Liver (tissue), 9 donors: Measurements from ENCODE around the gene CRYBG1. TPM values are rescaled to one million over a fixed set of nuclear protein-coding genes. Genes with fewer than 3 reads are reported as not detected.

Experiments used
- DNase-seq: peaks from one replicate; pipeline ENCODE4 v3.0.0-alpha.2; 2017; ENCODE audit warnings: low spot score
- H3K27ac ChIP-seq, 2 donors: one replicate each; pipeline ENCODE4 v1.7.0; 2013; ENCODE audit warnings: inconsistent platforms in 2 of 2, low read length in 2 of 2, control low read depth in 1 of 2, low read depth in 1 of 2, mild to moderate bottlenecking in 1 of 2
- H3K27me3 ChIP-seq, 4 donors: one replicate each; pipeline versions ENCODE4 v1.6.1 to v1.7.0; 2013; ENCODE audit warnings: low read length in 3 of 4, inconsistent platforms in 1 of 4, mild to moderate bottlenecking in 1 of 4, moderate library complexity in 1 of 4; ENCODE audit not compliant: control insufficient read depth in 4 of 4, insufficient read depth in 4 of 4
- H3K36me3 ChIP-seq, 4 donors: one replicate each; pipeline versions ENCODE4 v1.6.1 to v1.7.0; 2013; ENCODE audit warnings: low read length in 3 of 4, mild to moderate bottlenecking in 3 of 4, low read depth in 1 of 4, moderate library complexity in 1 of 4; ENCODE audit not compliant: control insufficient read depth in 4 of 4, insufficient read depth in 3 of 4
- H3K4me1 ChIP-seq, 4 donors: one replicate each; pipeline versions ENCODE4 v1.6.1 to v1.7.0; 2013; ENCODE audit warnings: low read length in 3 of 4, mild to moderate bottlenecking in 3 of 4, moderate library complexity in 1 of 4; ENCODE audit not compliant: control insufficient read depth in 4 of 4, insufficient read depth in 4 of 4
- H3K4me3 ChIP-seq, 3 donors: one replicate each; pipeline versions ENCODE4 v1.6.1 to v1.7.0; 2013; ENCODE audit warnings: low read length in 3 of 3, control low read depth in 1 of 3, low read depth in 1 of 3, mild to moderate bottlenecking in 1 of 3
- H3K9ac ChIP-seq, 2 donors: one replicate each; pipeline ENCODE4 v1.7.0; 2013; ENCODE audit warnings: low read length in 2 of 2, mild to moderate bottlenecking in 2 of 2, moderate library complexity in 2 of 2, control low read depth in 1 of 2, low read depth in 1 of 2
- H3K9me3 ChIP-seq, 4 donors: one replicate each; pipeline versions ENCODE4 v1.6.1 to v1.7.0; 2013; ENCODE audit warnings: low read length in 3 of 4; ENCODE audit not compliant: control insufficient read depth in 4 of 4
- CTCF ChIP-seq: fragments of 150-350 bp; IDR thresholded peaks from 2 replicates; pipeline ENCODE4 v1.5.1; 2017; ENCODE audit warnings: improper control_type of control experiment, low read depth, low read length; ENCODE audit not compliant: missing input control
- FOXA1 ChIP-seq: IDR thresholded peaks from 2 replicates; pipeline ENCODE4 v1.6.1; 2016; ENCODE audit warnings: antibody characterized with exemption
- FOXA2 ChIP-seq: IDR thresholded peaks from 2 replicates; pipeline ENCODE4 v1.6.1; 2016; ENCODE audit warnings: antibody characterized with exemption
- GABPA ChIP-seq, 2 donors: IDR thresholded peaks in 1 of 2; conservative IDR thresholded peaks in 1 of 2; 2 replicates each; pipeline ENCODE4 v1.6.1; 2016; ENCODE audit warnings: antibody characterized with exemption in 2 of 2, mild to moderate bottlenecking in 1 of 2, moderate library complexity in 1 of 2
- HNF4A ChIP-seq, 2 donors: conservative IDR thresholded peaks; 2 replicates each; pipeline ENCODE4 v1.6.1; 2016; ENCODE audit warnings: antibody characterized with exemption in 2 of 2, mild to moderate bottlenecking in 2 of 2
- HNF4G ChIP-seq: IDR thresholded peaks from 2 replicates; pipeline ENCODE4 v1.6.1; 2016; ENCODE audit warnings: antibody characterized with exemption
- JUND ChIP-seq, 2 donors: IDR thresholded peaks; 2 replicates each; pipeline ENCODE4 v1.6.1; 2016; ENCODE audit warnings: antibody characterized with exemption in 2 of 2
- NR2F2 ChIP-seq: IDR thresholded peaks from 2 replicates; pipeline ENCODE4 v1.6.1; 2016; ENCODE audit warnings: antibody characterized with exemption
- RAD21 ChIP-seq, 2 donors: IDR thresholded peaks; 2 replicates each; pipeline ENCODE4 v1.6.1; 2016; ENCODE audit warnings: antibody characterized with exemption in 2 of 2, mild to moderate bottlenecking in 2 of 2
- REST ChIP-seq: IDR thresholded peaks from 2 replicates; pipeline ENCODE4 v1.6.1; 2016; ENCODE audit warnings: antibody characterized with exemption, mild to moderate bottlenecking
- RXRA ChIP-seq, 2 donors: IDR thresholded peaks; 2 replicates each; pipeline ENCODE4 v1.6.1; 2017 to 2018; ENCODE audit warnings: antibody characterized with exemption in 2 of 2, mild to moderate bottlenecking in 1 of 2
- SP1 ChIP-seq: IDR thresholded peaks from 2 replicates; pipeline ENCODE4 v1.6.1; 2018; ENCODE audit warnings: antibody characterized with exemption, mild to moderate bottlenecking
- TAF1 ChIP-seq: conservative IDR thresholded peaks from 2 replicates; pipeline ENCODE4 v1.6.1; 2016; ENCODE audit warnings: antibody characterized with exemption, mild to moderate bottlenecking
- YY1 ChIP-seq: IDR thresholded peaks from 2 replicates; pipeline ENCODE4 v1.6.1; 2016; ENCODE audit warnings: antibody characterized with exemption, mild to moderate bottlenecking
- ZBTB33 ChIP-seq: IDR thresholded peaks from 2 replicates; pipeline ENCODE4 v1.6.1; 2016; ENCODE audit warnings: antibody characterized with exemption
- WGBS: extraction: QIAGEN DNeasy Blood & Tissue Kit; methylation state at CpG from one replicate; pipeline ENCODE4 v1.1.7; 2013; 5-methylcytosine and 5-hydroxymethylcytosine counted together
- polyA plus RNA-seq, 2 donors: library from polyadenylated mRNA; stranded (reverse) in 1 of 2; unstranded in 1 of 2; fragments of 200-250 nt in 1 of 2; fragments of >200 nt in 1 of 2; fragmentation: Nextera tagmentation in 1 of 2; extraction: Ambion mirVana in 1 of 2; gene quantifications; one replicate each; pipeline versions ENCODE4 v1.2.1 to v1.2.3, GENCODE V29; 2013 to 2015
- total RNA-seq, 2 donors: library from RNA; depleted of rRNA; stranded (reverse); fragments of >200 nt; gene quantifications; one replicate each; pipeline ENCODE4 v1.2.3, GENCODE V29; 2014
- donor health status: healthy.
- donor health status: healthy.
- donor health status: healthy.
- donor health status: healthy.
- donor health status: healthy.

The CRYBG1 gene
- total and polyA plus RNA-seq, 4 donors = 2.3 to 8.7 (median 4.0) TPM

GRCh38 chr6:106572875-106573585, 212.5 kb downstream of the CRYBG1 start:
- Histone ChIP-seq H3K36me3 (peaks cover 3 to 24% (median 16%) of the 10 kb centered on the region in 4 donors), H3K9me3 (no peaks in the 10 kb centered on the region), H3K27me3 (no peaks in the 10 kb centered on the region), H3K9ac (no peak overlapping the region), H3K27ac (no peak overlapping the region), H3K4me3 (no peak overlapping the region), H3K4me1 (no peaks in the 10 kb centered on the region)
- DNase-seq = no peak
- WGBS = 96% methylated on average over 6 of the region's 6 CpGs
- TF ChIP-seq RAD21 (IDR thresholded peaks at IDR 0.05) (no peak), GABPA (IDR thresholded peaks at IDR 0.05 in 1 of 2, conservative IDR thresholded peaks at IDR 0.05 in 1 of 2) (no peak), REST (no peak), CTCF (no peak), FOXA1 (no peak), ZBTB33 (no peak), JUND (IDR thresholded peaks at IDR 0.05) (no peak), RXRA (IDR thresholded peaks at IDR 0.05) (no peak), SP1 (no peak)

- no peaks in the 10 kb centered on the region for H3K27me3 ChIP-seq
- no peak overlapping the region for H3K9ac ChIP-seq
- 94% methylated on average over 16 of the region's 16 CpGs for WGBS
Measured at GRCh38 chr6:106574741-106575458, 214.4 kb downstream of the CRYBG1 start.

More at GRCh38 chr6:106574741-106575458, 214.4 kb downstream of the CRYBG1 start:
- no peak overlapping the region for H3K27ac ChIP-seq
- H3K9me3 ChIP-seq = no peaks in the 10 kb centered on the region
- no peak overlapping the region for H3K4me3 ChIP-seq
- peaks cover 3 to 13% (median 8%) of the 10 kb centered on the region in 4 donors for H3K36me3 ChIP-seq
- no peak for TF ChIP-seq FOXA2
- TF ChIP-seq JUND (IDR thresholded peaks at IDR 0.05) = no peak
- no peak for TF ChIP-seq TAF1
- TF ChIP-seq REST = no peak
- no peak for TF ChIP-seq RAD21 (IDR thresholded peaks at IDR 0.05)
- TF ChIP-seq YY1 = no peak
- no peak for TF ChIP-seq HNF4A (conservative IDR thresholded peaks at IDR 0.05)
- TF ChIP-seq NR2F2 = no peak
- TF ChIP-seq HNF4G = no peak
- no peak for DNase-seq
- H3K4me1 ChIP-seq = no peaks in the 10 kb centered on the region
